TTC549 (cell line): Measurements from ENCODE around the gene ZNF135.

Source experiments
- FAIRE-seq: peaks from 2 replicates; lab custom pipeline; 2012; peaks lifted over from hg19 to GRCh38; lab: Jason Lieb, UNC

Gene ZNF135

DNA sequence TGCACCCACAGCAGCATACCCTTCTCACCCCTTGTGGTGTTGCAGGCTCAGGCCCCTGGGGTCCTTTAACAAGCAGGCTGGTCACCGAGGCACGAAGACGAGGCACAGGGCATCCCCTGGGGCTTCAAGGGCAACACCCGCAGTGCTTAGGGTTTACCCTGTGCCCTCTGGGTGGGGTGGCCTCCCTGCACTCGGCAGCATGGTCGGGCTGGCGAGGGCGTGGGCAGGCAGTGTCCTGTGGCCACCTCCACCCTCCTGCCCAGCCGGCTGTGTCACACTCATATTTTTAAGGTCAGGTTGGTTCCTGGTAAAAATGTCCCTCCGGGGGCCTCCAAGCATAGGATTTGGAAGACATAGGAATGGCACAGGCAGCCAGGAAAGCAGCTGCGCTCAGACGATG lies 11.4 kb upstream of the ZNF135 start:
- FAIRE-seq, result no peak

DNA sequence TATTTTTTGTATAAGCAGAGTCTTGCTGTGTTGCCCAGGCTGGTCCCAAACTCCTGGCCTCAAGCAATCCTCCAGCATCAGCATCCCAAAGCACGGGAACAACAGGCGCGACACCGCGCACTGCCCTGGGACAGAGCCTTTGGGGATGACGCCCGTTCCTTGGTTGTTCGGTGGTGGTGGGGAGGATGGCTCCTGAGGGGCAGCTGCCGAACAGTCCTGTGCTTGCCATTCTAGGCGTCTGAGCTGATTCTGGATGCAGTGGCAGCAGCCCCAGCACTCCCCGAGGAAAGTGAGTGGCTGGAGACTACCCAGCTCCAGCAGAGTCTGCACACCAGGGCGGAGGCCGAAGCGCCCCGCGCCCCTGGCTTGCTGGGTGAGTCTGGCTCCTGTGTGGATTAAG lies 6.8 kb upstream of the ZNF135 start:
- no peak for FAIRE-seq

DNA sequence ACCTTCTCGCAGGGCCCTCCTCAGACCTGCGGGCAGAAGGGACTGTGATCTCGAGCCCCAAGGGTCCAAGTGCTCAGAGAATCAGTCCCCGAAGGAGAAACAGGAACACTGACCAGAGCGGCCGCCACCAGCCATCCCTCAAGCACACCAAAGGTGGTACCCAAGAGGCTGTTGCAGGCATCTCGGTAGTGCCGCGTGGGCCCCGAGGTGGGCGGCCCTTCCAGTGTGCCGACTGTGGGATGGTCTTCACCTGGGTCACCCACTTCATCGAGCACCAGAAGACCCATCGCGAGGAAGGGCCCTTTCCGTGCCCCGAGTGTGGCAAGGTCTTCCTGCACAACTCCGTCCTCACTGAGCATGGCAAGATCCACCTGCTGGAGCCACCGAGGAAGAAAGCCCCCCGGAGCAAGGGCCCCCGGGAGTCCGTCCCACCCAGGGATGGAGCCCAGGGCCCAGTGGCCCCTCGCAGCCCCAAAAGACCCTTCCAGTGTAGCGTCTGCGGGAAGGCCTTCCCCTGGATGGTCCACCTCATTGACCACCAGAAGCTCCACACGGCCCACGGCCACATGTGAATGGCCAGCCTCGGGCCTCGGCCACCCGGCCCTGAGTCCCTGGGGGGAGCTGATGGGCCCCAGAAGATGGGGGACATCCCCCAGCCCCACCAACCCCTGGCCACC lies 5.5 kb upstream of the ZNF135 start:
- no peak for FAIRE-seq

DNA sequence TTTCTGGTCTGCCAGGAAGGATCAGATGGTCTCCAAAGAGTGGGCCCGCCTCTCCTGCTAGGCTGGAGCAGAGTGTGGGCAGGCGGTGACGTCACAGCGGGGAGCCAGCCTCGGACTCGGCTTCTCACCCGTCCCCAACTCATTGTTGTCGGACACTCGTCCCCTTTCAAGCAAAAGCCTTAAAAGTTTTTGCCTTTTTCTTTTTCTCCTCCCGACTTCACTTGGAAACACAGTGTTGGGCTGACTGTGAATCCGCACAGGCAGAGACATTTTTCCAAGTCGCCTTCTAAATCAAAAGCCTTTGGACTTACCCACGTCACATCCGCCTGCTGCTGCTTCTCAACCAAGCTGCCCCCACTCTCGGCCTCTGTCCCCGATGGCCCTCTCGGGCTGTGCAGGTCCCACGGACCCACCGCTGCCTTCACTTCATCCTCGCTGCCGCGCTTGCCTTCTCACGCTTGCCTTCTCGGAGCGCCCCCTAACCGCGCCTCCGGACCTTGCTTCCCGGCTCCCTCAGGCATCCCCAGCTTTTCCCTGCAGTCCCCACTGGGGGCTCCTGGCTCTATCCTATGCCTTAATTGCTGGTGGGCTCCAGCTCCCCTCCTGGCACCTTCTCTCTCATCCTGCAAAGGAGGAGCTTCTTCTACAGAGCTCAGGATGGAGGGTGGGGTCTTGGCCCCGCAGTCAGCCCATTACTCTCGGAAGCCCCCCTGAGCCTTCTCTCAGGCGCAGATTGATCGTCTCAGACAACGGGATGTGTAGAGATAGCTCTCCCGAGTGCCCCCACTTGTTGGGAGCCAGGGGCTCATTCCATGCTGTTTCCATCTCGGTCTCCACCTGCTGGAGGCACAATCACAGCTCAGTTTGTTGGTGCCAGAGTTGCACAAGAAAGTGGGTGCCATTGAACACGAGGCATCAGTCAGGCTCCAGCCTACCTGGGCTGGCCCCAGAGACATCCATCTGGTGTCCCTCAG lies 3.9 kb upstream of the ZNF135 start:
- no peak for FAIRE-seq

DNA sequence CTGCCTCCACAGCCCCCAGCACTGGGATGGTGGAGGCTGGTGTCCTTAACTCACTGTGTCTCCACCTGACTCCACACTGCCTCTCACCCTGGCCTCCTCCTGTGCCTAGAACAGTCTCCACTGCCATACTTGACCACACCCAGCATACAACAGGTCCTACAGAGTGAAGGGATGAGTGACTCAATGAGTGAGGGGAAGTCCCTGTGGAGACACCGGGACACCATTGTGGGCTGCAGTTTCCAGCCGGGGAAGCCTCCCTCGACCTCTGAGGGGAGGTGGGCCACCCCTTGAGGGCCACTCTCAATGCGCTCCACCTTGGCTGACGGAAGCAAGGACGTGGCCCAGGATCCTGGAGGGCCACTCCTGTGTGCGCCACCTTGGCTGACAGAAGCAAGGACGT lies 2.8 kb upstream of the ZNF135 start:
- no peak for FAIRE-seq

DNA sequence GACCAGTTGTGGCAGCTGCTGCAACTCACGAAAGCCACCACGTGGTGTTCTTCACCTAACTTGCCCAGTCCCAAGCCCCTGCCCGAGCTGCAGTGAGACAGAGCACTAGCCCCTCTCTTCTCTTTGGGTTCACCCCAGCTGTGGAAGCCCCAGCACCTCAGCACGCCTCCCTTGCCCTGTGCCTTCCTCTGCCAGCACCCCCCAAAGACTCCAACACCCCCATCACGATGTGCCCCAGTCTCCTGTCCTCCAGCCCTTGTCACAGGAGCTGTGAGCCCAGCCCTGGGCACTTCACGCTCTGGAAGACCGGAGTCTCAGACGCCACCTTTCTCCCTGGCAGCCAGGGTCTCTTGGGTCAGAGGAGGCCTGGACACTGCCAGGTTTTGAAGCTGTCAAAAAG lies 2.2 kb upstream of the ZNF135 start:
- no peak for FAIRE-seq

DNA sequence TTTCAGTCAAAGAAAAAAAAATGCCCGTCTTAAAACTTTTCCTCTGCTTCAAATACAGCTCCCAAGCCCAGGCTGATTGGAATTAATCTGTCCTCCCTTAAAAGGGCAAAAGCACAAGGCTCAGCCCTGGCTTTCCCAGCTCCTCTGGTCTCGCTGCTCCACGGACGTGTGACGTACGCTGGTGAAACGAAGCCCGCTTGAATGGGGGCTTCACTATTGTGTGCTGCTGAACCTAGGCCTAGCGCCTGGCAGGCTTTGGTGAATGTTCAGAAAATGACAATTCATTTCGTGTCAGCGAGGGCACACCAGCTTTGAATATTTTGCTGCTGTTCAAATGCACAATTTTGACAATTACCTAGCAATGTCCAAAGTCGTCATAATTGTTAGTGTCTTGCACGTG lies 615 bp upstream of the ZNF135 start:
- FAIRE-seq, result no peak

DNA sequence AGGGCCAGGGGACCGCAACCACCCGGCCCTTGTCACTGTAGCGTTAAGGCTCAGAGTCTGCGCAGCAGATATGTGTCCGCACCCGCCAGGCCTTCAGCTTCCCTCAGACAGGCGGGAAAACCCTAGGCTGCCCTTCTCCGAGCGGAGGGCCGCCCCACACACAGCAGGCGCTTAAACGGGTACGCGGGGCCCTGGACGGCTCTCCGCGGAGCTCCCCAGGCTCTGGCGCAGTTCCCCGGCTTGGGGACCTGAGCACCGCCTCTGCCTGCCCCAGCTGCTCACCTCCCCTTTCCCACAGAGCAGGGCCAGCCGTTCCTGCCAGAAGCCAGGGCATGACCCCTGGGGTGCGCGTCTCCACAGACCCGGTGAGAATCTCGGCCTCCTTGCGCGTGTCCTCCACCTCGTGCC lies 593 bp downstream of the ZNF135 start:
- FAIRE-seq, result no peak

DNA sequence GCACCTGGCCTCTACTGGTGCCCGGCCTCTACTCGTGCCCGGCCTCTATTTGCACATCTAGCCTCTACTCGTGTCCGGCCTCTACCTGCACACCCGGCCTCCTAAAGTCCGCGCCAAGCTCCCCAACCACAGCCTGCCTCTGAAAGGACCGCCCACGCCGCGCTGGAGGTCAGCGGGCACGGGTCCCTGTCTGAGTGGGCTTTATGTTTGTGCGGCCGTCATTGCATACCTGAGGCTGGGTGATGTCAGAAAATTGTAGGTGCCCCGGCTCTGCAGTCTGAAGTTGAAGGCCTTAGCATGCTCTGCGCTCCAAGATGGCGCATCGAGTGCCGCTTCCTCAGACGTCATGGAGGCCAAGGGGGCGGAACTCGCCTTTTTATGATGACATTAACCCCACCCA lies 1.1 kb downstream of the ZNF135 start:
- no peak for FAIRE-seq

DNA sequence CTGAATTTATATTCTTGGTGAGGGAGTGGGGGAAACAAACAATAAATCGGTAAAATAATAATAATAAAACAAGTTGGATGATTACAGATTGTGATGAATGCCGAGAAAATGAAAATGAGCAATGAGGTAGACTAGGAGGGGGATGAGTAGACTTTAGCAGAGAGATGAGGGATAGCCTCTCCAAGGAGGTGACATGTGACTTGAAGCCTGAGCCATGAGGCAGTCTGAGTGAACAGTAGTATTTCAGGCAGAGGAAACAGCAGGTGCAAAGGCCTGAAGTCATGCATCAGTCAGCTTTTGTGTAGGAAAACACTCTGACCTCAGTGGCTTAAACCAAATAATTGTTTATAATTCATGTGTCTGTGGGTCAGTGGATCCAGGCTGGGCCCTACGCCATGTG lies 4.6 kb downstream of the ZNF135 start:
- FAIRE-seq, result no peak

DNA sequence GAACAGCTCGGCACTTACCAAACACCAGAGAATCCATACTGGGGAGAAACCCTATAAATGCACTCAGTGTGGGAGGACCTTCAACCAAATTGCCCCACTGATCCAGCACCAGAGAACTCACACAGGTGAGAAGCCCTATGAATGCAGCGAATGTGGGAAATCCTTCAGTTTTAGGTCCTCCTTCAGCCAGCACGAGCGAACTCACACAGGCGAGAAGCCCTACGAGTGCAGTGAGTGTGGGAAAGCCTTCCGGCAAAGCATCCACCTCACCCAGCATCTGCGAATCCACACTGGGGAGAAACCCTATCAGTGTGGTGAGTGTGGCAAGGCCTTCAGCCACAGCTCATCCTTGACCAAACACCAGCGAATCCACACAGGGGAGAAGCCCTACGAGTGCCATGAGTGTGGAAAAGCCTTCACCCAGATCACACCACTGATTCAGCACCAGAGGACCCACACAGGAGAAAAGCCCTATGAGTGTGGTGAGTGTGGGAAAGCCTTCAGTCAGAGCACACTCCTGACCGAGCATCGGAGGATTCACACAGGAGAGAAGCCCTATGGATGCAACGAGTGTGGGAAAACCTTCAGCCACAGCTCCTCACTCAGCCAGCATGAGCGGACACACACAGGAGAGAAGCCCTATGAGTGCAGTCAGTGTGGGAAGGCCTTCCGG lies 8.3 kb downstream of the ZNF135 start:
- no peak for FAIRE-seq

DNA sequence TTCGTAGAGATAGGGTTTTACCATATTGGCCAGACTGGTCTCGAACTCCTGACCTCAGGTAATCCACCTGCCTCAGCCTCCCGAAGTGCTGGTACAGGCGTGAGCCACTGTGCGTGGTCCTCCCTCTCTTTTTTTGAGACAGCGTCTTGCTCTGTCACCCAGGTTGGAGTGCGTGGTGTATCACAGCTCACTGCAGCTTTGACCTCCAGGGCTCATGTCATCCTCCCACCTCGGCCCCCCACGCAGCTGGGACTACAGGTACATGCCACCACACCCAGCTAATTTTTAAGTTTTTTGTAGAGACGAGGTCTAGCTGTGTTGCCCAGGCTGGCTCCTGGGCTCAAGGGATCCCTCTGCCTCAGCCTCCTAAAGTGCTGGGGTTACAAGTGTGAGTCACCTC lies 20.7 kb downstream of the ZNF135 start:
- no peak for FAIRE-seq

DNA sequence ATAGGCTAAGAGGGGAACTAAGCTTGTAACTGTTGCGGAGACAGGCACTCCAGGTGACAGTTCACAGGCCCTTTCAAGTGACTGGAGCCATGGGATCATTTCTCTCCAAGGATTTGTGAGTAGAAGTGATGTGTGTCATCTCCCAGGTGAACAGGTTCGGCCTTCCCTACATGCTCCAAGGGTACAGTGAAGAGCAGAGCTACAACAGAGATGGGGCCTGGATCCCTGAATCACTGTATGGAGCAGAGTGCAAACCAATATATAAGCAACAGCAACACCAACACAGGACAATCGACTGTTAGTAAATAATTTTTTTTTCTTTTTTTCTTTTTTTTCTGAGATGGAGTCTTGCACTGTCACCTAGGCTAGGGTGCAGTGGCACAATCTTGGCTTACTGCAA lies 23.9 kb downstream of the ZNF135 start:
- no peak for FAIRE-seq

DNA sequence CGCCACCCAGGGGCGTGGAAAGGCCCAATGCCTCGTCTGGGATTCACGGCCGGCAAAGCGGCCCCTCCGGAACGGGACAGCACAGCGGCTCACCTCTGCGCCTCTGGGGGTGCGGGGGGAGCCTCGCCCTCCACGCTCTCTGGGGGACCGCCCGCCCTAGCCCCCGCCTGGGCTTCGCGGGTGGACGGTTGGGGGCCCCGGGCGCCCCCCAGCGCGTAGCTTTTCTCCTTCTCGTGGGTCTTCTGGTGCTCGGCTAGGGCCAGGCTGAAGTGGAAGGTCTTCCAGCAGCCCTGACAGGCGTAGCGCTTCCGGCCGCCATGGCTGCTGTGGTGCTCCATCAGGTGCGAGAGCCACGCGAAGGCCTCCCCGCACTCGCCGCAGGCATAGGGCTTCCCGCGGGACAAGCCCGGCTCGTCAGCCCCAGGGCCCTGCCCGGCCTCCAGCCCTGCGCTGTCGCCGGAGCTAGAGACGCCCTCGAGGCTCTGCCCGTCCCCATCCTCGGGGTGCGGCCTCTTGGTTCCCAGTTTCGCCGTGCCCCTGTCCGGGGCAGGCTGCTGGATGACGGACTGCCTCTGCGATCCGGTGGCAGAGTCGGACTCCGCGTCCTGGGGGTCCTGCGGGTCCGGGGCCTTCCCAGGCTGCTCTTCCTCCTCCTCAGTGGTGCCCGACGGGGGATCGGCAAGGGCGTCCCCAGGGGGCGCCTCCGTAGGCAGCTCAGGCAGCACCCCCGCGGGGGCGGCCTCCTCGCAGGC lies 25.7 kb downstream of the ZNF135 start:
- no peak for FAIRE-seq

DNA sequence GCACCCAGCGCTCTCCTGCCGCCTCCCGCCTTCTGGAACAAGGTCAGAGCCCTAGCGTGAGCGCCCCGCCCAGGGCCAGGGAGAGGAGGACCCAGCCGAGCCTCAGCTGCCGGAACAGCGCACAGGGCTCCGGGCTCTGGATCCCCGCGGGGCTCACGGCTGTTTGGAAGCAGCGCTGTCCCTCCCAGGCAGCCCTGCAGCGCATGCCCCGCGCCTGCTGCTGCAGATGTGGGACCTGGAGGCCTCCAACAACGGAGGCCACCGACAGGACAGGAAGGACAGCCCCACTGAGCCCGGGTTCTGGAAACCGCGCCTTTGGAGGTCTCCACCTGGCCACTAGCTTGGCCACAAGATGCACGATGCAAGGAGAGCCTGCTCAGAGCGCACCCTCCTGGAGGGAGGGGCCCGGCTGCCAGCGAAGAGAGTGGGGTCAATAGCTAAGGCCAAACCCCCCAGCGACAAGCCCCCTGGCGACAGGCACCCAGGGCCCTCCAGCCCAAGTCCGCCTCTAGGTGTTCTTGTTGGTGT lies 26.3 kb downstream of the ZNF135 start:
- FAIRE-seq, result no peak

DNA sequence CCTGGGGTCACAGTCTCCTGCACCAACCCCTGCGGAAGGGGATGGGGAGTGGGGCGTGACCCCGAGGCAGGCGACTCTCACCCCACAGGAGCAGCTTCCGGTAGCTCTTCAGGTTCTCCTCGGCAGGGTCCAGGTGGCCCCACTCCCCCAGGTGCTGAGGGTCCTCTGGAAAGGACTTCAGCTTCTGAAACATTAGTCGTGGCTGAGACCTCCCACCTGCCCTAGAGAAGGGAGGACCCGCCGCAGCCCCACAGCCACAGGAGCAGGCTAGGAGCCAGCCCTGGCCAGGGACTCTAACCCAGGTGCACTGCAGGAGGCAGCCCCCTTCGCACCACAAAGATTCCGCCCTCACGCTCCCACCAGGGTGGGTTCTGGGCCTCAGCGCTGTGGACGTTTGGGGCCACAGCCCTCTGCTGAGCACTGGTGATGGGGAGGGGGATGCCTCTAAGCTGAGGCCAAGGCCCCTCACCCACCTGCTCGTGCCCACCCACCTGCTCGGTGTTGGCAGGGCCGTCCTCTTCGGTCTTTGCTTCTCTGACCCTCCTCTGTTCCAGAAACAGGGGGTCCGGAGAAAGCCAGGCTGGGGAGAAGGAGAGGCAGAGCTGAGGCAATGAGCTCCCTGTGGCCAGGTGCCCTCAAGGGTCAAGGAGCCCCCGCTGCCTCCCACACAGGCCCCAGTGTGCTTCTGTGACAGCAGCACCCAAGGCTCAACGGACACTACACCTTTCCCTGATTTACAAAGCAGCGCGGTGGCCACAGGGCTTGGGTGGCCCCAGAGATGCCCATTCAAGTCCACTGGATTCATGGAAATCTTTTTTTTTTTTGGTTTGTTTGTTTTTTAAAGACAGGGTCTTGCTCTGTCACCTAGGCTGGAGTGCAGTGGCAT lies 28.0 kb downstream of the ZNF135 start:
- FAIRE-seq, result no peak

DNA sequence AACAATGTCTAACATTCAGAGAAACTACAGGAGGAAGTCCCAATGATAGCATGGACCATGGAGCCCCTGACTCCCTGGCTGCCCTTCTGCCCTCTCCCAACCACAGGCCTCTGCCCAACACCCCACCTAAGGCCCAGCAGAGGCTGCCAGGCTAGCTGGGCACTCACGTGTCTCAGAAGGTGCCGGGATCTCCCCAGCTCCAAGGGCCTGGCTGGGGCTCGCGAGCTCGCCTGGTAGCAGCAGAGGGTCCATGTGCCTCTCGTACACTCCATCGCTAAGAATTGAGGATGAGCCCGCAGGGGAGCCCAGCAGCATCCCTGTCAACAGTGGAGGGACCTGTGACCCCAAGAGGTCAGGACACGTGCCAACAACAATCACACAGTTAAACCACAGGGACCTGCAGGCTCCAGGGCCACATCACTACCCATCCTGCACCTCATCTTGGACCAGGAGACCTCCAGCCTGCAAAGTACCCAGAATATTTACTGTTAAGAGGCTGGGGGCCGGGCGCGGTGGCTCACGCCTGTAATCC lies 29.5 kb downstream of the ZNF135 start:
- FAIRE-seq, result no peak

DNA sequence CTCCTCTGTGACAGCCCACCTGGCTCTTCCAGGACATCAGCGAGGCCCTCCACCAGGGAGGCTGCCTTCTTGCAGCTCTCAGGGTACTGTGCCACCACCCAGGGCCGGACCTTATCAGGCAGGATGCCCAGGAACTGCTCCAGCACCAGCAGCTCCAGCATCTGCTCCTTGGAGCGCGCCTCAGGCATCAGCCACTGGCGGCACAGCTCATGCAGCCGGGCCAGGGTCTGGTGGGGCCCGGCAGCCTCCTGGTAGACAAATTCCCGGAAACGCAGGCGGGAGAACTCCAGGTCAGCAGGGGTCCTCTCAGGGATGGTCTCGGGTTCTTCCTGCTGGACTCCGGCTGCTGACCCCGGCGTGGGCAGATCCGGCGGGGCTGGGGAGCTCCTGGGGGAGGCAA lies 30.8 kb downstream of the ZNF135 start:
- FAIRE-seq, result no peak

DNA sequence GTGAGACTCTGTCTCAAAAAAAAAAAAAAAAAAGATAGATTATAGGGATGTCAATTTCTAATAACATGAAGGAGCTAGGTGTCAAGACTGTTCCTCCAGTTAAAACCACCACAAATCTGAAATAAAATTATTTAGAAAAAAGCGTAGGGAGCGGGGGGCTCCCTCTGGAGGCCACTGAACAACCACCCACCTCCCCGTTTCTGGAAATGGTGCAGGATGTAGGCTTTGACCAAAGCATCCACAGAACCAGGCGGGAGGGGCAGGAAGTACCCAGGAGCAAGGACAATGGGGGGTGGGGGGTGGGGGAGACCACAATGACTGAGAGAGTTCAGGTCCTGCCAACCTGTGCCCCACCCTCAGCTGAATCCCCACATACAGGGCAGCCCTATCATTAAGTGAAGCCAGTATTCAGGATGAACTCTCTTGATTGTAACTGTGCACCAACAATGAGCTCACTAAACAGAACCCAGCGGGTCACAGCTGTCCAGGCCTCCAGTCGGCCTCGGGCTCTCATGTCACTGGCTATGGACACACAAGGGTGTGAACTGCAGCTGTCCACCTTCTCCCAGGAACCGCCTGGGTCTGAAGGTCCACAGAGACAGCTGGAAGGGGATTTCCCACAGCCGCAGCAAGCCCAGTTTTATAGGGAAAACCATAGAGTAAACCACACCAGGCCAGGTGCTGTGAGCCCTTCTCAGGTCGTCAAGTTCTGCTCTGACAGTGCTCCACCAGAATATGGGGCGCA lies 32.3 kb downstream of the ZNF135 start:
- FAIRE-seq, result no peak

DNA sequence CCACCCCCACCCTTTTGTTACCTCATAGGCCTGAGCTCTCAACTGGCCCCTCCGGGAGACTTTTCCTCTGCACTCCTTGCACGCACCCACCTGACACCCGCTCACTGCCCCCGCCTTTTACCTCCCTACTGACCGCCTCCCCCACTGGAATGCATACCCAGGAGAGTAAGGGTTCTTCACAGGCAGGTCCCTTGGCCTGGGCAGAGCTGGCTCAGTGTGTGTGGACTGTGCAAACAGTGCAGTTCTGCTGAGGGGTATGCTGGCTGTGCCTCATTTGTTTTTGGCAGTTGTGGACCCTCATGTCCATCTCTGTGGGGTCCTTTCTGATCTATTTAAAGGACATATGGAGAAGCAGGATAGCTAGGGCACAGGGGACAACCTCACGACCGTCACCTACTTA lies 34.0 kb downstream of the ZNF135 start:
- no peak for FAIRE-seq
